ENCODE measurements around the gene KCMF1.

GRCh38 chr2:84954329-84954728 lies 16.6 kb upstream of the KCMF1 start:
- TF ChIP-seq CTCF (IDR thresholded peaks at IDR 0.05) (no peak), EP300 (IDR thresholded peaks at IDR 0.05) (no peak), POLR2AphosphoS5 (IDR thresholded peaks at IDR 0.05) (no peak), POLR2A (IDR thresholded peaks at IDR 0.05) (no peak)

Measured in sigmoid colon (tissue), 4 donors.